Amniotic stem cell (primary cell): ENCODE measurements around the gene TBL1Y.
"Not testable (repeated sequence)": the region's sequence is repeated elsewhere in the genome, so short reads cannot be mapped to it uniquely, and the experiment has no call there.

Experiments used
- DNase-seq: peaks from one replicate; lab custom pipeline; 2025; lab: John Stamatoyannopoulos, UW

TBL1Y gene

GRCh38 chrY:6910372-6911252 is at the start of gene TBL1Y:
TBL1Y (plus strand) TSS chrY:6910697; CDS start chrY:7025085, 114,388 bp downstream.
- DNase-seq, result no peak

GRCh38 chrY:6894496-6894895 is 16.0 kb upstream of the TBL1Y start:
- no peak for DNase-seq

GRCh38 chrY:6895236-6895635 is 15.3 kb upstream of the TBL1Y start:
- DNase-seq, result no peak

- not testable (repeated sequence) for DNase-seq
These were observed 8.4 kb upstream of the TBL1Y start for GRCh38 chrY:6902116-6902515.

- DNase-seq, result no peak
These were observed 2.9 kb upstream of the TBL1Y start for GRCh38 chrY:6907591-6907990.

- DNase-seq, result not testable (repeated sequence)
These were observed 2.5 kb upstream of the TBL1Y start for GRCh38 chrY:6908021-6908420.

- DNase-seq, result no peak
These were observed 1.4 kb upstream of the TBL1Y start for GRCh38 chrY:6909118-6909521.

GRCh38 chrY:6909856-6910255 is 641 bp upstream of the TBL1Y start:
- no peak for DNase-seq

GRCh38 chrY:6911253-6911881 is 870 bp downstream of the TBL1Y start, which contains the start of gene AMELY:
AMELY (minus strand) TSS chrY:6911752; CDS start chrY:6872608, 39,144 bp downstream.
- DNase-seq, result no peak

GRCh38 chrY:6913362-6913761 is 2.9 kb downstream of the TBL1Y start:
- no peak for DNase-seq

GRCh38 chrY:6921061-6921460 is 10.6 kb downstream of the TBL1Y start:
- DNase-seq, result no peak

GRCh38 chrY:6928265-6928664 is 17.8 kb downstream of the TBL1Y start:
- no peak for DNase-seq

GRCh38 chrY:6929237-6929636 is 18.7 kb downstream of the TBL1Y start:
- no peak for DNase-seq

- no peak for DNase-seq
These were observed 21.4 kb downstream of the TBL1Y start for GRCh38 chrY:6931779-6932396.

- no peak for DNase-seq
These were observed 25.0 kb downstream of the TBL1Y start for GRCh38 chrY:6935497-6935896.

- no peak for DNase-seq
These were observed 37.2 kb downstream of the TBL1Y start for GRCh38 chrY:6947695-6948094.

GRCh38 chrY:6948378-6948777 is 37.9 kb downstream of the TBL1Y start:
- no peak for DNase-seq

GRCh38 chrY:6949947-6950346 is 39.5 kb downstream of the TBL1Y start:
- no peak for DNase-seq

GRCh38 chrY:6964732-6965131 is 54.2 kb downstream of the TBL1Y start:
- DNase-seq, result no peak

GRCh38 chrY:6966521-6966920 is 56.0 kb downstream of the TBL1Y start:
- no peak for DNase-seq

- no peak for DNase-seq
These were observed 57.2 kb downstream of the TBL1Y start for GRCh38 chrY:6967736-6968135.

- no peak for DNase-seq
These were observed 57.7 kb downstream of the TBL1Y start for GRCh38 chrY:6968191-6968590.
